ENCODE results near the gene SLC35F4.

DNA sequence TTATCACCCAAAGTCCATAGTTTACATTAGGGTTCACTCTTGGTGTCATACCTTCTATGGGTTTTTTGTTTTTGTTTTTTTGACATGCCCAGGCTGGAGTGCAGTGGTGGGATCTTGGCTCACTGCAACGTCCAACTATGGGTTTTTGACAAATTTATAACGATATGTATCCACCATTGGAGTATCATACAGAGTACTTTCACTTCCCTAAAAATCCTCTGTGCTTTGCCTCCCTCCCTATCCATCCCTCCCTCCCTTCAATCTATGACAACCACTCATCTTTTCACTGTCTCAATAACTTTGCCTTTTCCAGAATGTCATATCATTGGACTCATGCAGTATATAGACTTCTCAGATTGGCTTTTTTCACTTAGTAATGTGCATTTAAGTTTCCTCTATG is 233.2 kb downstream of the SLC35F4 start:
- TF ChIP-seq POLR2A (IDR thresholded peaks at IDR 0.05) (no peak), EP300 (IDR thresholded peaks at IDR 0.05) (no peak)
- TF ChIP-seq, protein P1, sequence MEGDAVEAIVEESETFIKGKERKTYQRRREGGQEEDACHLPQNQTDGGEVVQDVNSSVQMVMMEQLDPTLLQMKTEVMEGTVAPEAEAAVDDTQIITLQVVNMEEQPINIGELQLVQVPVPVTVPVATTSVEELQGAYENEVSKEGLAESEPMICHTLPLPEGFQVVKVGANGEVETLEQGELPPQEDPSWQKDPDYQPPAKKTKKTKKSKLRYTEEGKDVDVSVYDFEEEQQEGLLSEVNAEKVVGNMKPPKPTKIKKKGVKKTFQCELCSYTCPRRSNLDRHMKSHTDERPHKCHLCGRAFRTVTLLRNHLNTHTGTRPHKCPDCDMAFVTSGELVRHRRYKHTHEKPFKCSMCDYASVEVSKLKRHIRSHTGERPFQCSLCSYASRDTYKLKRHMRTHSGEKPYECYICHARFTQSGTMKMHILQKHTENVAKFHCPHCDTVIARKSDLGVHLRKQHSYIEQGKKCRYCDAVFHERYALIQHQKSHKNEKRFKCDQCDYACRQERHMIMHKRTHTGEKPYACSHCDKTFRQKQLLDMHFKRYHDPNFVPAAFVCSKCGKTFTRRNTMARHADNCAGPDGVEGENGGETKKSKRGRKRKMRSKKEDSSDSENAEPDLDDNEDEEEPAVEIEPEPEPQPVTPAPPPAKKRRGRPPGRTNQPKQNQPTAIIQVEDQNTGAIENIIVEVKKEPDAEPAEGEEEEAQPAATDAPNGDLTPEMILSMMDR (IDR thresholded peaks at IDR 0.05) = no peak
